ENCODE data around the gene NEK9. TPM values are rescaled to one million over a fixed set of nuclear protein-coding genes. Genes with fewer than 3 reads are reported as not detected.

NEK9 gene
- polyA plus RNA-seq, 12 donors = 49.5 to 103 (median 84.4) TPM; not detected in 1

- no peak for DNase-seq
Observed at GRCh38 chr14:75042035-75042434, 84.8 kb downstream of the NEK9 start.

GRCh38 chr14:75041613-75042012 lies 85.2 kb downstream of the NEK9 start:
- DNase-seq = no peak

GRCh38 chr14:75040959-75041358 lies 85.9 kb downstream of the NEK9 start:
- DNase-seq = no peak

DNA sequence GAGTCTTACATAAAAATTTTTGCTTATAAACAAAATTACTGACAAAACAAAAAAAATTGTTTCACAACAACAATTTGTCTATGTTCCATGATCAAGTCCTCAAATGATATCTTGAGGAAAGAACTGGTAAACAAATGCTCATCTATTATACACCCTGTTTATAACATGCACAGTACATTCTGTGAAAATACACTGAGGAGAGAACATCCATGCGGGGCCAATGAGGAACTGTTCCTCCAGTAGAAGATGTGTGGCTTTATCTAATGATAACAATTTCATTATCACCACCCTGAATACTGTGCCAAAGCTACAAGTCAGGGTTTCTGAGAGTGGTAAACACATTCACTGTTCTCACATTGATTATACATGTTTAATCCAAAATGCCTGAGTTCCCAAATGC lies 86.3 kb downstream of the NEK9 start:
- no peak for DNase-seq

GRCh38 chr14:75032939-75033338 lies 93.9 kb downstream of the NEK9 start:
- DNase-seq = no peak

GRCh38 chr14:75030147-75030546 lies 96.7 kb downstream of the NEK9 start:
- no peak for DNase-seq

Other genes with a start within 250 kb of the NEK9 start
- gene DLST, start 245.1 kb downstream of the NEK9 start, polyA plus RNA-seq (ENCODE audit: insufficient read length in 12 of 12) = 10 to 100 TPM in 11 of 12 donors, not detected in 1; 64.6 to 83.3 (median 71.6) TPM
- gene RPS6KL1, start 203.8 kb downstream of the NEK9 start, polyA plus RNA-seq (ENCODE audit: insufficient read length in 12 of 12) = 10 to 100 TPM in 5 of 12 donors, 1 to 10 TPM in 6, not detected in 1; 3.9 to 15.7 (median 9.9) TPM
- 10 to 100 TPM in 11 of 12 donors, not detected in 1; 15.5 to 51.5 (median 29.1) TPM for gene PGF, start 171.5 kb downstream of the NEK9 start, polyA plus RNA-seq (ENCODE audit: insufficient read length in 12 of 12)
- 10 to 100 TPM in 11 of 12 donors, not detected in 1; 28.0 to 61.0 (median 50.2) TPM for gene EIF2B2, start 124.1 kb downstream of the NEK9 start, polyA plus RNA-seq (ENCODE audit: insufficient read length in 12 of 12)
- 10 to 100 TPM in 11 of 12 donors, not detected in 1; 19.0 to 28.6 (median 23.0) TPM for gene MLH3, start 75.6 kb downstream of the NEK9 start, polyA plus RNA-seq (ENCODE audit: insufficient read length in 12 of 12)
- gene ACYP1, start 63.0 kb downstream of the NEK9 start, polyA plus RNA-seq (ENCODE audit: insufficient read length in 12 of 12) = 10 to 100 TPM in 11 of 12 donors, not detected in 1; 10.3 to 41.1 (median 20.4) TPM
- gene ZC2HC1C, start 57.4 kb downstream of the NEK9 start, polyA plus RNA-seq (ENCODE audit: insufficient read length in 12 of 12) = 1 to 10 TPM in 7 of 12 donors, under 1 TPM in 3, not detected in 2; 0.38 to 2.5 (median 1.2) TPM
- 100 to 1,000 TPM in 11 of 12 donors, not detected in 1; 129 to 182 (median 151) TPM for gene TMED10, start 49.6 kb upstream of the NEK9 start, polyA plus RNA-seq (ENCODE audit: insufficient read length in 12 of 12)
- 1,000 to 10,000 TPM in 3 of 12 donors, 100 to 1,000 TPM in 8, not detected in 1; 174 to 1,944 (median 670) TPM for gene FOS, start 151.8 kb upstream of the NEK9 start, polyA plus RNA-seq (ENCODE audit: insufficient read length in 12 of 12)

Data from muscle of arm (tissue), 12 donors.